MCF 10A (cell line): Measurements from ENCODE around the gene CPNE4. TPM values are rescaled to one million over a fixed set of nuclear protein-coding genes. Genes with fewer than 3 reads are reported as not detected.

ENCODE experiments used
- BruUV-seq: library from RNA; stranded (reverse); fragments of 400-500 nt; replicated peaks from 2 replicates; lab custom pipeline; 2021; lab: Mats Ljungman, UMichigan
- CTCF ChIA-PET: fragments of 300-600 bp; sonication (Branson Sonifier 250); formaldehyde crosslinking; extraction: SDS; loops from one replicate; lab custom pipeline; 2021; ENCODE audit warnings: antibody characterized with exemption, inconsistent platforms; lab: Yijun Ruan, JAX
- POLR2A ChIA-PET: fragments of 300-600, 350-650 bp; sonication (Branson Sonifier 250); formaldehyde crosslinking; extraction: SDS; loops from one replicate; lab custom pipeline; 2020; ENCODE audit warnings: antibody characterized with exemption, inconsistent platforms; lab: Yijun Ruan, JAX
- DNase-seq: peaks from one replicate; pipeline ENCODE4 v3.0.0-alpha.2; 2018; ENCODE audit not compliant: unreplicated experiment
- H3K27ac Mint-ChIP-seq: one replicate; pipeline ENCODE4 v1.8.0; 2022; ENCODE audit warnings: mild to moderate bottlenecking, low read depth, mixed read lengths; ENCODE audit not compliant: unreplicated experiment
- H3K27me3 Mint-ChIP-seq: one replicate; pipeline ENCODE4 v1.8.0; 2022; ENCODE audit warnings: mixed read lengths; ENCODE audit not compliant: insufficient read depth, unreplicated experiment
- H3K36me3 Mint-ChIP-seq: one replicate; pipeline ENCODE4 v1.8.0; 2022; ENCODE audit warnings: mild to moderate bottlenecking, moderate library complexity, mixed read lengths; ENCODE audit not compliant: insufficient read depth, unreplicated experiment
- H3K4me1 Mint-ChIP-seq: one replicate; pipeline ENCODE4 v1.8.0; 2022; ENCODE audit warnings: mixed read lengths; ENCODE audit not compliant: insufficient read depth, unreplicated experiment
- H3K4me3 Mint-ChIP-seq: one replicate; pipeline ENCODE4 v1.8.0; 2022; ENCODE audit warnings: mild to moderate bottlenecking, moderate library complexity, mixed read lengths; ENCODE audit not compliant: unreplicated experiment
- H3K9me3 Mint-ChIP-seq: one replicate; pipeline ENCODE4 v1.8.0; 2022; ENCODE audit warnings: mixed read lengths; ENCODE audit not compliant: unreplicated experiment
- intact Hi-C: fragments of 100-400 bp; cut with micrococcal nuclease; formaldehyde crosslinking; loops from 2 replicates; pipeline ENCODE4 v1.14.1; 2022
- total RNA-seq: library from RNA; stranded (reverse); gene quantifications from 2 replicates; pipeline ENCODE4 v1.2.3, GENCODE V29; 2022
- TF ChIP-seq, protein P1 (sequence below): fragments of 200-600 bp; IDR thresholded peaks from one replicate; pipeline ENCODE4 v1.8.0; 2022; ENCODE audit warnings: antibody characterized with exemption, mild to moderate bottlenecking; ENCODE audit not compliant: unreplicated experiment

Gene CPNE4
- total RNA-seq, 1 experiment from 2014 or later, result not detected

- intact Hi-C loops, result no loop called here
- Mint-ChIP-seq H3K4me1 (no peaks in the 10 kb centered on the region), H3K9me3 (no peaks in the 10 kb centered on the region), H3K4me3 (no peak overlapping the region), H3K36me3 (no peaks in the 10 kb centered on the region), H3K27ac (no peak overlapping the region), H3K27me3 (peaks cover 11% of the 10 kb centered on the region)
- no TSS peak for BruUV-seq
- TF ChIP-seq, protein P1, sequence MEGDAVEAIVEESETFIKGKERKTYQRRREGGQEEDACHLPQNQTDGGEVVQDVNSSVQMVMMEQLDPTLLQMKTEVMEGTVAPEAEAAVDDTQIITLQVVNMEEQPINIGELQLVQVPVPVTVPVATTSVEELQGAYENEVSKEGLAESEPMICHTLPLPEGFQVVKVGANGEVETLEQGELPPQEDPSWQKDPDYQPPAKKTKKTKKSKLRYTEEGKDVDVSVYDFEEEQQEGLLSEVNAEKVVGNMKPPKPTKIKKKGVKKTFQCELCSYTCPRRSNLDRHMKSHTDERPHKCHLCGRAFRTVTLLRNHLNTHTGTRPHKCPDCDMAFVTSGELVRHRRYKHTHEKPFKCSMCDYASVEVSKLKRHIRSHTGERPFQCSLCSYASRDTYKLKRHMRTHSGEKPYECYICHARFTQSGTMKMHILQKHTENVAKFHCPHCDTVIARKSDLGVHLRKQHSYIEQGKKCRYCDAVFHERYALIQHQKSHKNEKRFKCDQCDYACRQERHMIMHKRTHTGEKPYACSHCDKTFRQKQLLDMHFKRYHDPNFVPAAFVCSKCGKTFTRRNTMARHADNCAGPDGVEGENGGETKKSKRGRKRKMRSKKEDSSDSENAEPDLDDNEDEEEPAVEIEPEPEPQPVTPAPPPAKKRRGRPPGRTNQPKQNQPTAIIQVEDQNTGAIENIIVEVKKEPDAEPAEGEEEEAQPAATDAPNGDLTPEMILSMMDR, result no peak
- DNase-seq, result no peak
- ChIA-PET CTCF (no interaction called here), POLR2A (no interaction called here)
Observed at GRCh38 chr3:131739211-131739610, 295.6 kb downstream of the CPNE4 start.

- Mint-ChIP-seq H3K4me1 (no peaks in the 10 kb centered on the region), H3K27ac (no peak overlapping the region), H3K27me3 (peaks cover 11% of the 10 kb centered on the region), H3K9me3 (no peaks in the 10 kb centered on the region), H3K4me3 (no peak overlapping the region), H3K36me3 (no peaks in the 10 kb centered on the region)
- intact Hi-C loops, result no loop called here
- no TSS peak for BruUV-seq
- ChIA-PET CTCF (interaction anchor here (0.8 kb wide), 1 partner anchor 72 kb away, joined by 3 read pairs; no protein-coding TSS in a partner anchor), POLR2A (no interaction called here)
- TF ChIP-seq, protein P1, result no peak
- no peak for DNase-seq
Observed at GRCh38 chr3:131738095-131738494, 296.7 kb downstream of the CPNE4 start.

GRCh38 chr3:131735544-131735943 is 299.3 kb downstream of the CPNE4 start:
- no peak for DNase-seq
- Mint-ChIP-seq H3K4me3 (no peak overlapping the region), H3K4me1 (no peaks in the 10 kb centered on the region), H3K27ac (no peak overlapping the region), H3K36me3 (no peaks in the 10 kb centered on the region), H3K9me3 (no peaks in the 10 kb centered on the region), H3K27me3 (peaks cover 11% of the 10 kb centered on the region)
- no TSS peak for BruUV-seq
- ChIA-PET CTCF (interaction anchor here (0.7 to 2.0 kb wide), 2 partner anchors 9 to 60 kb away, joined by 3 to 8 read pairs; no protein-coding TSS in a partner anchor), POLR2A (no interaction called here)
- intact Hi-C loops, result no loop called here
- TF ChIP-seq, protein P1, result no peak

DNA sequence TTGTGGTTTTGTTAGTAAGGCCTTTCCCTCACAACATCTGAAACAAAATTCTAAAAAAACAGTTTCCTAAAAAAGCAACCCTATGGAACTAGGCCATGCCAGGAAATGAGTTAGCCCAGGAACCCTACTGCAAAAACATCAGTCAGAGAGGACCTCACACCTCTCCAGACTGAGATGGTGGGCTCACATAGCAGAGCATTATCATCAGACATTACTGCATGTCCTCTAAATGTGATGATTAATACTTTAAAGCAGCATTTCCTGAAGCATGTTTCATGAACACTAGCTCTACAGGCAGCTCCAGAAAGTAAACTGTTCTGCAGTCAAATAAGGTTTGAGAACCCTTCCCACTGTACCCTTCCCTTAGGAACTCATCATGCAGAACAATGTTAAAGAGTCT is 299.7 kb downstream of the CPNE4 start:
- DNase-seq, result no peak
- TF ChIP-seq, protein P1, result no peak
- POLR2A ChIA-PET, result no interaction called here
- intact Hi-C loops, result no loop called here
- no peaks in the 10 kb centered on the region for H3K36me3 Mint-ChIP-seq
- no TSS peak for BruUV-seq
- peaks cover 11% of the 10 kb centered on the region for H3K27me3 Mint-ChIP-seq
- no peaks in the 10 kb centered on the region for H3K4me1 Mint-ChIP-seq
- H3K9me3 Mint-ChIP-seq, result no peaks in the 10 kb centered on the region
- H3K4me3 Mint-ChIP-seq, result no peak overlapping the region
- CTCF ChIA-PET, result interaction anchor here (0.7 to 2.0 kb wide), 2 partner anchors 8 to 60 kb away, joined by 3 to 8 read pairs; no protein-coding TSS in a partner anchor
- H3K27ac Mint-ChIP-seq, result no peak overlapping the region
